Fibroblast of skin of right quadriceps (primary cell): ENCODE data around the gene PLA2G5.
"Not testable (repeated sequence)": the region's sequence is repeated elsewhere in the genome, so short reads cannot be mapped to it uniquely, and the experiment has no call there.

Experiments
- DNase-seq: peaks from one replicate; pipeline ENCODE4 v3.0.0-alpha.2; 2013

The PLA2G5 gene

GRCh38 chr1:20069874-20070273 is at the start of gene PLA2G5:
Gene PLA2G5 (plus strand): TSS chr1:20070194. CDS start chr1:20084831, 14,637 bp downstream.
- DNase-seq = peak; percentile 9

GRCh38 chr1:20028125-20028524 is 41.9 kb upstream of the PLA2G5 start:
- DNase-seq = no peak

- no peak for DNase-seq
Observed at GRCh38 chr1:20028726-20029125, 41.3 kb upstream of the PLA2G5 start.

- no peak for DNase-seq
Observed at GRCh38 chr1:20029178-20029912, 40.6 kb upstream of the PLA2G5 start.

GRCh38 chr1:20030436-20031151 is 39.4 kb upstream of the PLA2G5 start:
- not testable (repeated sequence) for DNase-seq

- DNase-seq = no peak
Observed at GRCh38 chr1:20031161-20031560, 38.8 kb upstream of the PLA2G5 start.

GRCh38 chr1:20031836-20032235 is 38.2 kb upstream of the PLA2G5 start:
- no peak for DNase-seq

- DNase-seq = no peak
Observed at GRCh38 chr1:20032425-20032824, 37.6 kb upstream of the PLA2G5 start.

- DNase-seq = no peak
Observed at GRCh38 chr1:20033420-20033819, 36.6 kb upstream of the PLA2G5 start.

GRCh38 chr1:20035114-20035513 is 34.9 kb upstream of the PLA2G5 start:
- DNase-seq = no peak

GRCh38 chr1:20037877-20038276 is 32.1 kb upstream of the PLA2G5 start:
- no peak for DNase-seq

- DNase-seq = no peak
Observed at GRCh38 chr1:20047096-20047495, 22.9 kb upstream of the PLA2G5 start.

- DNase-seq = no peak
Observed at GRCh38 chr1:20048563-20048962, 21.4 kb upstream of the PLA2G5 start.

GRCh38 chr1:20049056-20049798 is 20.8 kb upstream of the PLA2G5 start:
- DNase-seq = not testable (repeated sequence)

- no peak for DNase-seq
Observed at GRCh38 chr1:20051218-20051829, 18.7 kb upstream of the PLA2G5 start.

GRCh38 chr1:20052386-20052785 is 17.6 kb upstream of the PLA2G5 start:
- DNase-seq = no peak

GRCh38 chr1:20057886-20058420 is 12.0 kb upstream of the PLA2G5 start:
- DNase-seq = peak; percentile 31

- DNase-seq = peak; percentile 89
Observed at GRCh38 chr1:20058531-20058930, 11.5 kb upstream of the PLA2G5 start.

GRCh38 chr1:20059847-20060246 is 10.1 kb upstream of the PLA2G5 start:
- DNase-seq = no peak

GRCh38 chr1:20060791-20061190 is 9.2 kb upstream of the PLA2G5 start:
- DNase-seq = not testable (repeated sequence)

GRCh38 chr1:20061866-20062265 is 8.1 kb upstream of the PLA2G5 start:
- peak; percentile 28 for DNase-seq

- peak; percentile 87 for DNase-seq
Observed at GRCh38 chr1:20063861-20064292, 6.1 kb upstream of the PLA2G5 start.

- DNase-seq = no peak
Observed at GRCh38 chr1:20068722-20069121, 1.3 kb upstream of the PLA2G5 start.
